HG03378 (cell line): Measurements from ENCODE around the gene BPNT1.
"Not testable (repeated sequence)": the region's sequence is repeated elsewhere in the genome, so short reads cannot be mapped to it uniquely, and the experiment has no call there.

Experiments used
- ATAC-seq: cut with Tn5 transposase; IDR thresholded peaks from one replicate; pipeline ENCODE4 v1.9.1; 2021; ENCODE audit warnings: mild to moderate bottlenecking, moderate library complexity; ENCODE audit not compliant: unreplicated experiment

The BPNT1 gene, protein sequence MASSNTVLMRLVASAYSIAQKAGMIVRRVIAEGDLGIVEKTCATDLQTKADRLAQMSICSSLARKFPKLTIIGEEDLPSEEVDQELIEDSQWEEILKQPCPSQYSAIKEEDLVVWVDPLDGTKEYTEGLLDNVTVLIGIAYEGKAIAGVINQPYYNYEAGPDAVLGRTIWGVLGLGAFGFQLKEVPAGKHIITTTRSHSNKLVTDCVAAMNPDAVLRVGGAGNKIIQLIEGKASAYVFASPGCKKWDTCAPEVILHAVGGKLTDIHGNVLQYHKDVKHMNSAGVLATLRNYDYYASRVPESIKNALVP

GRCh38 chr1:220089650-220090556 is at the start of gene BPNT1:
BPNT1 (minus strand) TSS chr1:220089788; CDS start chr1:220079846, 9,942 bp downstream.
- ATAC-seq = peak; percentile 64

GRCh38 chr1:220137019-220137786 is 47.6 kb upstream of the BPNT1 start:
- no peak for ATAC-seq

- ATAC-seq = no peak
These were observed 46.2 kb upstream of the BPNT1 start for GRCh38 chr1:220135755-220136154.

DNA sequence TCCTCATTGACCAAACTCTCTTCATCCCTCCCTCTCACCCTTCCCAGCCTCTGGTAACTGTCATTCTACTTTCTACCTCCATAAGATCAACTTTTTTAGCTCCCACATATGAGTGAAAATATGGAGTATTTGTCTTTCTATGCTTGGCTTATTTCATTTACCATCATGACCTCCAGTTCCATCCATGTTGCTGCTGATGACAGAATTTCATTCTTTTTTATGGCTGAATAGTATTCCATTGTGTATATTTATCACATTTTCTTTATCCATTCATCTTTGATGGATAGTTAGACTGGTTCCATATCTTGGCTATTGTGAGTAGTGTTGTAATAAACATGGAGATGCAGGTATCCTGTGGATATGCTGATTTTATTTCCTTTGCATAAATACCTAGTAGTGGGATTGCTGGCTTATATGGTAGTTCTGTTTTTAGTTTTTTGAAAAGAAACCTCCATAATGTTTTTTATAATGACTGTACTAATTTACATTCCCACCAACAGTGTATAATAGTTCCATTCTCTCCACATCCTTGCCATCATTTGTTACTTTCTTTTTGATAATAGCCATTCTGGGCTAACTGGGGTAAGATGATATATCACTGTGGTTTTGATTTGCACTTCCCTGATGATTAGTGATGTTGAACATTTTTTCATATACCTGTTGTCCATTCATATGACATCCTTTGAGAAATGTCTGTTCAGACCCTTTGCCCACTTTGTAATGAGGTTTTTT is 40.1 kb upstream of the BPNT1 start:
- no peak for ATAC-seq

DNA sequence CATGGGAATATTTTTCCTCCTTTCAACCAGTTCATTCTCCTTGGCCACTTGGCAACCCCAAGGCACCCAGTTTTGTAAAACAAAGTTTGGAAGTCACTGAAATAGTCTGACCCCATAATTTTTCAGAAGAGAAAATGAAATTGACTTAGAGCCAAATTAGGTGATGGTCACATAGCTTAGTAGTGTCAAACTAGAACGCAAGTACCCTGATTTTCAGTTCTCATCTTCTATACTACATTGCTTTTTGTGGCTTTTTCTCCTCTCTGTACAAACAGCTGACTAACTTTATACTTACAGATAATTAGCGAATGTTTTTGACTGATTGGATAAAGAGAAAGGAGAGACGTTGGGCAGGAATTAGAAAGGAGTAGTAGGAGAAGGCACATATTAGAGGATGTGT is 37.5 kb upstream of the BPNT1 start:
- ATAC-seq = no peak

GRCh38 chr1:220124542-220124941 is 35.0 kb upstream of the BPNT1 start:
- no peak for ATAC-seq

- no peak for ATAC-seq
These were observed 34.3 kb upstream of the BPNT1 start for GRCh38 chr1:220123889-220124288.

- ATAC-seq = no peak
These were observed 33.5 kb upstream of the BPNT1 start for GRCh38 chr1:220123066-220123465.

DNA sequence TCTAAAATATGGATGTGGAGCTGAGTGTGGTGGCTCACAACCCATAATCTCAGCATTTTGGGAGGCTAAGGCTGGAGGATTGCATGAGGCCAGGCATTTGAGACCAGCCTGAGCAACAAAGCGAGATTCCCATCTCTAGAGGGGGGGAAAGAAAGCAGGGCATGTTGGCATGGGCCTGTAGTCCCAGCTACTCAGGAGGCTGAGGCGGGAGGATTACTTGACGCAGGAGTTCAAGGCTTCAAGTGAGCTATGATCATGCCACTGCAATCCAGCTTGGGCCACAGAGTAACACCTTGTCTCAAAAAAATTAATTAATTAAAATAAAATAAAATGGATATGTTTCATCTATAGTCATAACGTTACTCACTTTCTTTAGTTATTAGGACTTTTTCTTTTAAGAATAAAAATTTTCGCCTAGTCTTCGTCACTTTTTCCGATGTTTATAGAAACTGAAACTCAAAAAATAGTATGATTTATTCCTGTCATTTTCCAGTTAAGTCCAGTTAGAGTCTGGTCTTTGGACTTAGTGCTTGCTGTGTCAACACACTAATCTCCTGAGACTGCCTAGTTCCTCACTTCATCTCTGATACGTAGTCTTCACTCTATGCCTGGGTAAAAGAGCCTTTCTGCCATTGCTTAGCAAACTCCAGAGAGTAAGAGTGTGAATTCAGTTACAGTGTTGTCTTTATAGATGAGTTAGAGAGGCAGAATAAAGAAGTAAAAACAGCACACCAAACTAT is 32.4 kb upstream of the BPNT1 start:
- no peak for ATAC-seq

- ATAC-seq = no peak
These were observed 29.5 kb upstream of the BPNT1 start for GRCh38 chr1:220119043-220119512.

DNA sequence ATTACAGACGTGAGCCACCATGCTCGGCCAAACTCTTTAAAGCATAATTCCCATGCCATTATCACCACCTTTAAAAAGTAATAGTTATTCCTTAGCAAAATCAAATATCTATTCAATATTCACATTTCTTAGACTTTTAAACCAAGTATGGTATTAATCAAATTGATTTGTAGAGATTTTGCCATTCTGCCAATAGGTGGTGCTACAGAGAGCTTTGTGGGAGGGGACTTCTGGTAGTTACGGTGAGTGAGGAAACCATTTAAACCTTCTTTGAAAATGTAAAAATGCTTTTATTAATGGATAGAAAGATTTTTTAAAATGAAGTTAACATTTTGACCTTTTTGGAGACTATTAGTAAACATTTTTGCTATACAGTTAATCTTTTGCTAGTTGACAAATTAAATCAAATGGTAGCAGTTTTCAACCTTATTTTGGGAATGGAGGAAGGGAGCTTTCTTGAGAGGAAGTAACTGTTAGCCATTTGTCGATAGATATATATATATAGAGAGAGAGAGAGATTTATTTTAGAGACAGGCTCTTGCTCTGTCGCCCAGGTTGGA is 23.6 kb upstream of the BPNT1 start:
- no peak for ATAC-seq

DNA sequence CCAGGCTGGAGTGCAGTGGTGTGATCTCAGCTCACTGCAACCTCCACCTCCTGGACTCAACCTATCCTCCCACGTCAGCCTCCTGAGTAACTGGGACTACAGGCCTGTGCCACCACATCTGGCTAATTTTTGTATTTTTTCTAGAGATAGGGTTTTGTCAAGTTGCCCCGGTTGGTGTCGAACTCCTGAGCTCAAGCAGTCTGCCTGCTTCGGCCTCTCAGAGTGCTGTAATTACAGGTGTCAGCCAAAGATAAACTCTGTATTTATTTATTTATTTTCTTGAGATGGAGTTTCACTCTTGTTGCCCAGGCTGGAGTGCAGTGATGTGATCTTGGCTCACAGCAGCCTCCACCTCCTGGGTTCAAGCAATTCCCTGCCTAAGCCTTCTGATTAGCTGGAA is 23.0 kb upstream of the BPNT1 start:
- not testable (repeated sequence) for ATAC-seq

GRCh38 chr1:220110473-220110872 is 20.9 kb upstream of the BPNT1 start:
- not testable (repeated sequence) for ATAC-seq

GRCh38 chr1:220099826-220100225 is 10.2 kb upstream of the BPNT1 start:
- ATAC-seq = no peak

GRCh38 chr1:220094016-220094911 is 4.7 kb upstream of the BPNT1 start, which contains the start of gene IARS2:
IARS2 (plus strand) TSS chr1:220094132; CDS start chr1:220094217, 85 bp downstream.
- ATAC-seq = peak; percentile 29

- ATAC-seq = peak; percentile 32
These were observed 3.9 kb upstream of the BPNT1 start for GRCh38 chr1:220093361-220094015.

- ATAC-seq = no peak
These were observed 3.1 kb upstream of the BPNT1 start for GRCh38 chr1:220092694-220093093.

DNA sequence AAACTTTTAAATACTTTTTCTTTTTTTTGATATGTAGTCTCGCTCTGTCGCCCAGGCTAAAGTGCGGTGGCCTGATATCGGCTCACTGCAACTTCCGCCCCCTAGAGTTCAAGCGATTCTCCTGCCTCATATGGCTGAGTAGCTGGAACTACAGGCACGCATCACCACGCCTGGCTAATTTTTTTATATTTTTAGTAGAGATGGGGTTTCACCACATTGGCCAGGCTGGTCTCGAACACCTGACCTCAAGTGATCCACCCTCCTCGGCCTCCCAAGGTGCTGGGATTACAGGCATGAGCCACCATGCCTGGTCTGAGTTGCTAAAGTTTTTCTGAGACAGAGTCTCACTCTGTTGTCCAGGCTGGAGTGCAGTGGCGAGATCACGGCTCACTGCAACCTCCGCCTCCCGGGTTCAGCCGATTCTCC is 3.3 kb downstream of the BPNT1 start:
- peak; percentile 53 for ATAC-seq
